ENCODE data around the gene SDK1.

SDK1 gene

DNA sequence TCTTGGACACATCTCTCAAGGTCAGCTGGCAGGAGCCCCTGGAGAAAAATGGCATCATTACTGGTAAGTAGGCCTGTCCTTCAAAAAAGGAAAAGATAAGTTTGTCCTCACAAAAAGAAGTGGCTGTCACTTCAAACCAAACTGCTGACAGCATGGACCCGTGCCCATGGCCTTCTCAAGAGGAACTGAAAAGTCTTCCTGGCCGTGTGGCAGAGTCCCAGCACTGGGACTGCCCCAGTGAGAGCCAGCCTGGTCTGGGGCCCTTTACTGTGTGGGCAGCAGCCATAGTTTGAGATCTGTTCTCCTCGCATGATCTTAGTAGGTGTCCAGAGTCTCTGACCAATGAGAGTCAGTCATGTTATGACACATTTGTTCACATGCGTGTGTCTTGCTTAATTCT lies 766.8 kb downstream of the SDK1 start:
- DNase-seq = no peak

DNA sequence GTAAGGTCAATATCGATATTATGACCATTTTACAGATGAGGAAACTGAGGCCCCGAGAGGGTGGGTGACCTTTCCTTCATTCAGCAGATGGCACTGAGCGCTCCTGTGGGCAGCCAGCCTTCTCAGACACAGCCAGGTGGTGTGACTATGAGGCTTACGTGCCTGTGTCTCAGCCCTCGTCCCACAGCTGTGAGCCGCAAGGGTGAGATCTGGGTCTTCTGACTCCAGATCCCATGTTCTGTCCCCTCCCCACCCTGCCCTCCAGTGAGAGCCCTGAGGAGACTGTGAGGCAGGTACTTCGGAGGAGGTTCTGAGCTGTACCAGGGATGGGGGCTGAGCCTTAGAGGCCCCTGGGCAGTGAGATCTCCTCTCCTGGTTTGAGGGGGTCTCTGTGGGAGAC lies 767.2 kb downstream of the SDK1 start:
- no peak for DNase-seq

DNA sequence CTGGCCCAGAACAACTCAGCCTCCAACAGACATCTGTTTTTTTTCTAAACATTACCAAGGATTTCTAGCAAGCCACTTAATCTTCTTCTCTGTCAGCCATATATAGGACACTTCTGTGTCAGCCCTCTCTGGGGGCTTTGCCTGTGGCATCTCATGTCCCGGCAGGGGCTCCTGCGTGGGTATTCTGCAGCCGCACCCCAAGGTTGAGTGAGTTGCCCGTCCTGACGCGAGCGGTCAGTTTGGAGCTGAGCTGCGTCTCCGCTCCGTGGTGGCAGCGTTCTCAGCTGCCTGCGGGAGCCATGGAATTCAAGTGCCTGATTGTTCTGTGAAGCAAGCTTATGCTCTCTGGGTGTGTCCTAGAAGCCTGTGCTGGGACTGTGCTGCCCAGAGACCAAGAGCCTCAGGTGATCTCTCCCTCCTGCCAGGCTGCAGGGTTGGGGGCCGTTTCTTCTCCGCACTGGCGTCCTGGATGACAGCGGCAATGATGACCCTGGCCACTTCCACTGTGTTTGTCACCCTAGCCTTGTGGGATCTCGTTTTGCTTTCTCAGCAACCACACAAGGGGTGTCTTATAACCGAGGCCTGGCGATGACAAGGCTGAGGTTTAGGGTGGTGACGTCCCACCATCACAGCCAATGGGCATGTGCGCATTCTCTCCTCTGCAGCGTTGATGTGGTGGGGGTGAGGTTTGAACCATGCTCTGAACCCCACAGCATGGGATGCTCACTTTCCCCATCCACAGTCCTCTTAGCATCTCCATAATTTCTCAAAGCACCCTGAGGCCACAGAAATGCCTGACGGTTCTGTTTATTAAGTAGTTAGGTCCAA lies 768.4 kb downstream of the SDK1 start:
- no peak for DNase-seq

DNA sequence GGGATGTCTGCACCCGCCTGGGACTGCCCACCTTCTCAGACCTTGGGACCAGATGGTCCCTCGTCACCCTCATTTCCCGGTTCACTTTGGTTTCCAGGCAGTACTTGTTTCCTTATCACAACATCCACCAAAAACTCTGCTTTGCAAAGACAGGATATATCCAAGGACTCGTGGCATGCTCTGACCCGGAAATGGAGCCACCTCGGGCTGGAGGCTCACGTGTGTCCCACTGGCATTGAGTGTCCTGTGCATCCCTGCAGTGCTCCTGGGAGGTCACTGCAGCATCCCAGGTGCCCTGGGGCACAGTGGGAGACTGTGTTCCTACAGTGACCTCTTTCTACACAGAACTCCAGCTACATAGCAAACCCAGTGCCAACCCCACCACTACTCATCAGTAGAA lies 769.2 kb downstream of the SDK1 start:
- no peak for DNase-seq

DNA sequence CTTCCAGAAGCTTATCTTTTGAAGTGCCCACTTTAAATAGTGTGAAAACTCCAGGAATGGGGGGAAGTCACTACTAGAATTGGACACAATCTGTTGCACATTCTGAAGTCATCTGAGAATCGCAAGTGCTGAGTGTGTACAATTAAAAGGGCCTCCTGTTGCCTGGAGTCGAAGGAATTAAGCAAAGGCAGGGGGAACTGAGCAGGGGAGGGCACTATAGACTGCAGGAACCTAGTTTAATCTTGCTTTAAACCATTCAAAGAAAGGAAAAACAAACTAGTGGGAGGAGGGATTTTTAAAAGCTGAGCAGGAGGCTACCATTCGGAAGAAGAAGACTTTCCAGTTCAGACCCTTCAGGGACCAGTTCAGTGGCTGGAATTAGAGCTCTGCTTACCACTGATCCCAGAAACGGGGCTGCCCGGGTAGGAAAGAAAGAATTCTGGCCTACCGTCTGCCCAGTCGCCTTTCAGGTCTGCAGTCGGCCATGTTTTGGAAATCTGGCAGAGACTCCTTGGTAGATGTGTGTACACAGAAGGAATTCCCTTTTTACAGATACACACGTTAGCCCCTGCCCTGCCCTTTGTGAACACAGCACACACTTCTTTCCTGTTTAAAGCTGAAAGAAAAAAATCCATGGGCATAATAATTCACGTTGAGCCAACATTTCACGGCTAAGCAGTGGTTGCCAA lies 770.5 kb downstream of the SDK1 start:
- no peak for DNase-seq

DNA sequence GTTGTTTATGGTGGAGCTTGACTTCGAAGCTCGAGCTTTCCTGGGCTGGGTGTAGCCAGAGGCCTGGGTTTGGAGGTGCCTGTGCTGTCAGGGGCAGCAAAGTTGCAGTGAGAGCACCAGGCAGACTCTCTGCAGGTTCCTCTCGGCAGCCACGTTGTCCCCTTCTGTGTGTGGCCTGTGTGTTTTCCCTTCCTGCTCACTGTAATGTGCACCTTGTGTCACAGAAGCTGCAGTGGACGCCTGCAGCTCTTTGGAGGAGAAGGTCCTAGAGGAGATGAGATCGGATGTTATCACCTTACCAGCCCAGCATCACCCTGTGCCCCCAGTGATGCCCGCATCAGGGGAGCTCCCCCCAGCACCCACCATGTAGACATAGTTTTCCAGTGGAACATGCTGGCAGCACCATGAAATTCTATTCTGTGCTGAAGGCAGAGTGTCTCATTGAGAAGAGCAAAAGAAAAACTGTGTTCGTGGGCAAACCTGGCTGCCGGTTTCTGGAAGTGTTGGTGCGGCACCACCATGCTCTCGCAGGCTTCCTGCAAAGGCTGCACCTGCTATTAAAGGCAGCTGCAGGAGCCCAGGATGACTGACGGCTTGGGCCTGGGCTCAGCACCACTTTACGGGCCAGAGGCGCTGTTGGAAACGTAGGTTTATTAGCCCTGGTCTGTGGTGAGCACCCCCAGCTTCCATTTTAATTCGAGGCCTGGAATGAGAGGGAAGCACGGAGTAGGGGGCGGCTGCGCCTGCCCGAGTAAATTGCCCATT lies 771.3 kb downstream of the SDK1 start:
- no peak for DNase-seq

DNA sequence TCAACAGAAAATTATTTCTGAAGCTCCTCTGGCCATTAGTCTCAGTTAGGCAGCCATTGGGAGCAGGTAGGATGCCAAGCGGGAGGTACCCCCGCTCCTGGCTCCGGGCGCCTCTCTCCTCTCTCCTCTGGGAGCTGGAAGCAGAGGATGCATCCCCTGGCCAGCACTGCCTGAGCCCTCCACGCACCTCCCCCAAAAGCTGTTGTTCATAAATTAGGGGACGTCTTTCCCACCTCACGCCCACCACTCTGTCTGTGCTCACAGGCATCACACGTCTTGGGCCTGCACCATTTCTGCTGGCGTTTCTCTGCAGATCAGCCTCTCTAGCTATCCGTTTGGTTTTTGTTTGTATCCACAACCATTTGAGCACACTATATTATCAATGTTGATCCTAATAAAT lies 772.0 kb downstream of the SDK1 start:
- DNase-seq = no peak

DNA sequence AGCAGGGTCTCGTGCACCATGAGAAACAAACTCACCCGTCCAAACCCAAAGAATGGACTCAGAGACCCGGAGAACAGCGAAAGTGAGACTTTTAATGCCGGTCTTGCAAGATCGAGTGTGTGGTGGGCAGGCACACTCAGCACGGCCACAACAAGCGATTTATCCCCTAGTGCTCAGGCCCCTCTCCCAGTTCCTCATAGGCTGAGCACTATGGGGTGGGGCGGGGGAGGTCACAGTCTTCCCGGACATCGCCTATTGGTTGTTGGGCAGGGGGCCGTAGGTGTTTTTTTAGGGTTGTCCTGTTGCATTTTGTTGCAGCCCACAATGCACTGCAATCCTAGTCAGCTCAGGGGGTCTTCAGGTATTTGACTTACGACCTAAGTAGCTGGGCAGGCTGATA lies 772.7 kb downstream of the SDK1 start:
- DNase-seq = no peak

DNA sequence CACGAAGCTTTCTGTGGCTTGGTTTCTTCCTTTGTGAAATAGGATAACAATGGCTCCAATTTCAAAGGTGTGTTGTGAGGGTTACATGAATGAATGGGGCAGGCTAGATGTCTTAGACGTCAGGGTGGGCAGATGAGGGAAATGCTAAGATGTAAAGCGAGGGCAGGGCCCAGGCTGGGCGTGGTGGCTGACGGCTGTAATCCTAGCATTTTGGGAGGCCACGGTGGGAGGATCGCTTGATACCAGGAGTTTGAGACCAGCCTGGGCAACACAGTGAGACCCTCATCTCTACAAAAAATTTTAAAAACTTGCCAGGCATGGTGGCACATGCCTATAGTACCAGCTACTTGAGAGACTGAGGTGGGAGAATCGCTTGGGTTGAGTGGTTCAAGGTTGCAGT lies 773.4 kb downstream of the SDK1 start:
- no peak for DNase-seq

DNA sequence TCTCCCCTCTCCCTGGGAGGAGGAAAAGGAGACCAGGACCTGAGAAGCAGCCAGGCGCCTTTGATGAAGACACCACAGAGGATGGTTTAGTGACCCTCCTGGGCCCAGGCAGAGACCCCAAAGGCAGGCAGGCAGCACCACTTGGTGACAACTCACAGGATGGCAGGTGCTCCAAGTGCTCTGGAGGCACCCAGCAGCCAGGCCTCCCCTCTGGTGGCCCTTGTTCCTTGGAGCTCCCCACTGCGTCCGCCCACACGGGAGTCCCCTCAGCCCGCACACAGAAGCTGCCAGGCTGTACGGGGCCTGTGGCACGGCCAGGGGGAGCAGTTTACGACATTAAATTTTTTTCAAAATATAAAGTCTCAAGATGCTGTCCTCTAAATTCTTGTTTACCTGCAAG lies 773.9 kb downstream of the SDK1 start:
- no peak for DNase-seq

DNA sequence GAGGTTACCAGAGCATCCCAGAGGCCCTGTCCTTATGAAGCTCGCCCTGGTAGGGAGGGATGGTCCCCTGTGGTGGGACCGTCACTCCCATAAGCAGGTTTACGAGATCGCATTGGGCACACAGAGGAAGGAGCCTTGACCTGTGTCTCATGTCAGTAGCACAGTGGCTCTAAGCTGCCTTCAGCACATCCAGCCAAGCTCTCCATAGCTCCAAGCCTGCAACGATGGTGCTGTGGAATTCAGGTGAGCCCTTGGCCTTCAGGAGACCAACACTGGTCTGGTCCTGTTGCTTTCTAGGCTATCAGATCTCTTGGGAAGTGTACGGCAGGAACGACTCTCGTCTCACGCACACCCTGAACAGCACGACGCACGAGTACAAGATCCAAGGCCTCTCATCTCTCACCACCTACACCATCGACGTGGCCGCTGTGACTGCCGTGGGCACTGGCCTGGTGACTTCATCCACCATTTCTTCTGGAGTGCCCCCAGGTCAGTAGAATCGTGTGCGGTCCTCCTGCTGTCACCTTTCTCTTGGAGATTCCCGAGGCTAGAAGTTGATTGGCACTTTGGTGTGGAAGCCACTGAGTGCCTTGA lies 775.7 kb downstream of the SDK1 start:
- DNase-seq = no peak

DNA sequence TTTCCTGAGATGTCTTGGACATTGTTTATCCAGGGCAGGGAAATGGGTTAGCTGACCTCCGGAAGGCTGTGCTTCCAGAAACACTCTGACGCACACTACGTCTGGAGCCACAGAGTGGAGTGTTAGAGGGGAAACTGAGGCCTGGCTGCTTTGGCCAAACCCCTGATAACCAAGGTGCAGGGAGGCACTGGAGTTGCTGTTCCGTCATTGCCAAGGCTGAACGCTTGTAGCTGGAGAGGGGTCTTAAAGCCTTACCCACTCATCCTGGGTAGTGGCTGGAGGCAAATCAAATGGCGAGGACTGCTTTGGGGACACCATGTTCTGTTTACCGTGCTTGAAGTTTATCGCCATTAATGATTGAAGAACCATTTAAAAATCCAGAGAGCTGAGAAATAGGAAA lies 776.9 kb downstream of the SDK1 start:
- no peak for DNase-seq

DNA sequence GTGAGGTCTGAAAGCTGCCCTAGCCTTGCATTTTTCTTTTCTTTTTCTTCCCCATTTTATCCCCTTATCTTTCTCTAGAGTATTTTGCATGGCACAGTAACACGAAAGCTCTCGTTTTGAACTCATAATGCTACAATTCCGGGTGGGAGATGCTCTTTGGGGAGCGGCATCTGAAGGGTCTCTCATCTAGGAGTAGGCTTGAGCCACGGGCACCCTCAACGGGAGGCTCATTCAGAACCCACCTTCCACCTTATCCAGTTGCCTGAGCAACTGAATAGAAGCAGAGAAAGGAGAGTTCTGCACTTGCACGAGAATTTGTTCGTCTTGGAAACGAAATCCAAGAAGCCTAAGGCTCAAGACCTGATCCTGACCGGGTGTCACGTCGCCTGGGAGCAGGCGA lies 777.5 kb downstream of the SDK1 start:
- no peak for DNase-seq

DNA sequence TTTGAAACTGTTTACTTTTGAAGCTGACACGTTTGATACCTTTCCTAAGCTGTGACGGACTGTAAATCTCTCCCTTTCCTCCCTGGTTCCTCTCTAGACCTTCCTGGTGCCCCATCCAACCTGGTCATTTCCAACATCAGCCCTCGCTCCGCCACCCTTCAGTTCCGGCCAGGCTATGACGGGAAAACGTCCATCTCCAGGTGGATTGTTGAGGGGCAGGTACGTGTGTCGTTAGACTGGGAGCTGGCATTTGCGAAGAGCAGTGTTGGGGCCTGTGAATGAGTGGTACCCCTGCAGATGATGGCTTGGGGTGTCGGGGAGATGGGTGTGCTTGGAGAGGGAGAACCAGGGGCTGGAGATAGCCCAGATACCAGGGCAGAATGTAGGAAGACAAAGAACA lies 778.3 kb downstream of the SDK1 start:
- DNase-seq = no peak

DNA sequence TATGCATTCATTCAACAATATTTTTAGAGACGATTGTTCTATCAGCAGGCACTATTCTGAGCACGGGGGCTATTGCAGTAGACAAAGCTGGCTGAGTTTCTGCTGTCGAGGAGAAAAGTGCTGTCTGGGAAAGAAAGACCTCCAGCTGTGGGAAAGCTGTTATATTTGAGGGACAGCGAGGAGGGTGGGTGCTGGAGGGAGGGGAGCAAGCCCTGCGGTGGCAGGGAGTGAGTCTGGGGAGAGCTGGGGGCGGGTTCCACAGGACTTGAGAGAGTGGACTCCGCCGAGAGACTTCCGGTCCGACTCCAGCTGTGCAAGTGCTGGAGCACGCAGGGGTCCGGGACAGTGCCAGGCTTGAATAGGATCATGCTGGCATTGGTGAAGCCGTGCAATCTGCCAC lies 778.9 kb downstream of the SDK1 start:
- DNase-seq = no peak

DNA sequence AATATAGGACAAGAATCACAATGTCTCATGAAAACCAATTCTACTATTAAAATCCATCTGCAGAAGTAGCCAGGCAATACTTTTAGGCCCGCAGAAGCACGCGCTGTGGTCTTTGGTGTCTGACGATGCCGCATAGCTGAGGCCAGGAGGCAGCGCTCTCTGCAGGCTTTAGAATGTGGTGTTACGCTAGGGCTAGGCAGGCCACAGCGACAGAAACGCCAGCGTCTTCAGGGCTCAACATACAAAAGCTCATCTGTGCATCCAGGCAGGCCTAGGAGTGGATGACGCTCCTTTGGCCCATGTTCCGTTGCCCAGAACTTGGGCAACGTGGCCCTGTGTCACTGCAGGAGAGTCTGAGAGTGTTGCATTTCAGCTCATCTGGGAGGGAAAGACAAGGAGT lies 779.9 kb downstream of the SDK1 start:
- no peak for DNase-seq

DNA sequence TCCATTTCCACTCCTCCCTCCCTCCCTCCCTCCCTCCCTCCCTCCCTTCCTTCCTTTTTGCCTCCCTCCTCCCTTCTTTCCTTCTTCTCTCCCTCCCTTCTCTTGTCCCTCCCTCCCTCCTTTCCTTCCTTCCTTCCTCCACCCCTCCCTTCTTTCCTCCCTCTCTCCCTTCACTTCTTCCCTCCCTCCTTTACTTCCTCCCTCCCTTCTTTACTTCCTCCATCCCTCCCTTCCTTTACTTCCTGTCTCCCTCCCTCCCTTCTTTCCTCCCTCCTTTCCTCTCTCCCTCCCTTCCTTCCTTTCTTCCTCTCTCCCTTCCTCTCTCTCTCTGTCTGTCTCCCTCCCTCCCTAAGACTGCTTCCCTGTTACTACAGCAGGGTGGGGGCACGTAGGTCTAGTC lies 782.5 kb downstream of the SDK1 start:
- no peak for DNase-seq

DNA sequence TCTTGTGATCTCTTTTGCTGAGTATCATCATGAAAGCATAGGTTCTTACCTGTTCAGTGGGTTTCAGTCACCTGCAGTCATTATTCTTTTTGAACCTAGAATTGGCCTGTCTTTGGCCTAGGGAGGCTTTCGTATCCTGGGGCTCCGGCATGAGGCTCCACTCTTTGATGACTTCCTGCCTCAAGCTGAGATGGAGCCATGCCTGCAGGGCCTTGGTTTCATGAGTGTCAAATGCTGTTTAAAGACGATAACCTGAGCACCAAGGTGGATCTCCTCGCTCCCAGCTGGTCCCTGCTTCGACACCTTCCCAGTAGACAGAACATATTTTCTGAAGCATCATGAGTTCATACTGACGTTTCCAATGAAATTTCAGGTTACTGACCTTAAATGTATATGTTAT lies 783.2 kb downstream of the SDK1 start:
- no peak for DNase-seq

DNA sequence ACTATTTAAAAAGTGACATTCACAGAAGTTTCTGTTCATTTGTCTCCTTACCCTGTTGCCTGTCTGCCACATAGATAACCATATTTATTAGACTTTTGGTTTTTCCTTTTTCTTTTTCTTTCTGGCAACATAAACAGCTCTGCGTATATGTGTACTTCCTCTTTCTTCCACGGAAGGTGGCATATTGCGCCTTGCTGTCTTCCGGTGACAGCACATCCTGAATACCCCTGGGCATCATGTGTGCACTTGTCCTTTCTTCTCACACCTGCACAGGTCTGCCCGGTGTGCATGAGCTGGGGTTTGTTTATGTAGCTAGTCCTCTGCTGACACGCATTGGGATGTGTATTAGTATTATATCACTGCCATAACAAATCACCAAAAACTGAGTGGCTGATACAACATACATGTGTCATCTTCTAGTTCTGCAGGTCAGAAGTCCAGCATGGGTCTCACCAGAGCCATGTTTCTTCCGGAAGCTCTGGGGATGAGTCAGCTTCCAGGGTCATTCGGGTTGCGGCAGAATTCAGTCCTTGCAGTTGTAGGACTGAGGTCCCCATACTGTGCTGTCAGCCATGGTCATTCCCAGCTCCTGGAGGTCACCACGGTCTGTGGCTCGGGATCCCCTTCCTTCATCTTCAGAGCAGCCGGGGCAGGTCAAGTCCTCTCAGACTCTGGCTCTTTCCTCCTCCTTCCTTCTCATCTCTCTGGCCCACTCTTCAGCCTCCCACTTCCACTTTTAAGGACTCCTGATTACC lies 785.1 kb downstream of the SDK1 start:
- no peak for DNase-seq

DNA sequence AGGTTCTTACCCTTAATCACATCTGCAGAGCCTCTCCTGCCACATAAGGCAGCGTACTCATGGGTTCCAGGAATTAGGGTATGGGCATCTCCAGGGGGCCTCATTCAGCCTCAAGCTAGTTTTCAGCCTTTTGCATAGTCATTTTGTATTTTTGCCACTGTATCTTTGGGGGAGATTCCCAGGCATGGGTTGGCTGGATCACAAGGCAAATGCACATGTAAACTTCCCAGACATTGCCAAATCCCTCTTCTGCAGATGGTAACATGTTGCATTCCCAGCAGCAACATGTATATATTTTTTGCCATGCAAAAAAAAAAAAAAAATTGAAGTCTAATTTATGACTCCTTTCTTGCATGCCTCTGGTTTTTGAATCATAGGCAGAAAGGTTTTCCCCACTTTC lies 785.7 kb downstream of the SDK1 start:
- no peak for DNase-seq

DNA sequence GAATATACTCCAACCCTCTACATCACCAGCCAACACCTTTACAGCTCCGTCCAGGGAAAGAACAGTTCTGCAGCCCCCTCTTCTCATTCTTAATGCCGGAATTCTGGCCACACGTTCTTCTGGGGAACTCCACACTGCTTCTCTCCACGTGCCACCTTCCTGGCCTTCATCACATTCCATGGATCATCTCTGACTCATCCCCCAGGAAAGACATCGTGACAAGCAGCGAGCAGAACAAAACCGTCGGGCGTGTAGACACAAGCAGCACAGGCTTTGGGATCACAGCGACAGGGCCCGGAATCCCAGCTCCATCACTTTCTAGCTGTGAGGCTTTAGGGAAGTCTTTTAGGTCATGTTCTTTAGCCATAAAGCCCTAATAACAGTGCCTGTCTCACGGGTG lies 790.7 kb downstream of the SDK1 start:
- no peak for DNase-seq

DNA sequence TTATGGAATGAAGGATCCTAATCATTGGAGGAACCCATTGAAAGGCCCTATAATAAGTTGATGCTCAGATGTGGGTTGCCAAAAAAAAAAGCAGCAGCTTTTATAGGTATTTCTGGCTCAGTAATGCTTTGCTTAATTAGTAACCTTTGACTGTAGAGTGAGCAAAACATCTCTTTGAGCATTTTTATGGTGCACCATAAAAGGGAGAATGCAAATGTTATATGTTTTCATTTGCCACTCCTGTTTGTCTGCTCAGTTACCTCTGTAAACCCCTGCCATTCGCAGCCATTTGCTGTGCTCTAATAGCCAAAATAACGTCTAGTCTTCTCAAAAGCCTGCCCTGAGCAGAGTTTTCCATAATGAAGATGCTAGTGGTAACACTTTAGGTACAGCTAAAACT lies 792.0 kb downstream of the SDK1 start:
- no peak for DNase-seq

DNA sequence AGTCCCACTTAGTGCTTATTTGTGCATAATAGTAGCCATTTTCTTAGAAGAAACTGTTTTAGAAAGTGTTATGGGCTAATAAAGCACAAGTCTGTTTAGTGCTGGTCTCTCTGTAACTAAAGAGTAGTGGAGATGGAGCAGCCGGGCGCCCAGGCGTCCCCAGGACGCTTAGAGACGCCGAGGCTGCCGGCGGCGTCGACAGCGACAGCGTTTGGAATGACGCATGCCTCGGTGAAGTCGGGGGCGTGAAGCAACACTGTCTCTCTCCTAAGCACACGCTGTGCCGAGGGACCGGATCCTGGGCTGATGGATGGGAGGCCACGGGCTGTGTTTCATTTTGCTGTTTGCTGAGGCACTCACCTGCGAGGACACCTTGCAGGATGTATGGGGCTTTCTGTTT lies 792.4 kb downstream of the SDK1 start:
- DNase-seq = no peak

Data from inflammatory macrophage treated with lipopolysaccharide for 1 hour (primary cell).